ENCODE data around the gene RFNG. TPM values are rescaled to one million over a fixed set of nuclear protein-coding genes. Genes with fewer than 3 reads are reported as not detected.

The RFNG gene
- total RNA-seq, 2 donors from 2014 or later: 30.6 to 32.1 TPM

GRCh38 chr17:82047914-82048570, 3.6 kb downstream of the RFNG start:
- no peaks in the 10 kb centered on the region for H3K36me3 ChIP-seq
- TF ChIP-seq, protein P1, sequence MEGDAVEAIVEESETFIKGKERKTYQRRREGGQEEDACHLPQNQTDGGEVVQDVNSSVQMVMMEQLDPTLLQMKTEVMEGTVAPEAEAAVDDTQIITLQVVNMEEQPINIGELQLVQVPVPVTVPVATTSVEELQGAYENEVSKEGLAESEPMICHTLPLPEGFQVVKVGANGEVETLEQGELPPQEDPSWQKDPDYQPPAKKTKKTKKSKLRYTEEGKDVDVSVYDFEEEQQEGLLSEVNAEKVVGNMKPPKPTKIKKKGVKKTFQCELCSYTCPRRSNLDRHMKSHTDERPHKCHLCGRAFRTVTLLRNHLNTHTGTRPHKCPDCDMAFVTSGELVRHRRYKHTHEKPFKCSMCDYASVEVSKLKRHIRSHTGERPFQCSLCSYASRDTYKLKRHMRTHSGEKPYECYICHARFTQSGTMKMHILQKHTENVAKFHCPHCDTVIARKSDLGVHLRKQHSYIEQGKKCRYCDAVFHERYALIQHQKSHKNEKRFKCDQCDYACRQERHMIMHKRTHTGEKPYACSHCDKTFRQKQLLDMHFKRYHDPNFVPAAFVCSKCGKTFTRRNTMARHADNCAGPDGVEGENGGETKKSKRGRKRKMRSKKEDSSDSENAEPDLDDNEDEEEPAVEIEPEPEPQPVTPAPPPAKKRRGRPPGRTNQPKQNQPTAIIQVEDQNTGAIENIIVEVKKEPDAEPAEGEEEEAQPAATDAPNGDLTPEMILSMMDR (IDR thresholded peaks at IDR 0.05): no peak
- intact Hi-C loops (cut with DNase I): no loop called here
- no peak overlapping the region for H3K27ac ChIP-seq
- no peaks in the 10 kb centered on the region for H3K27me3 ChIP-seq
- H3K9ac ChIP-seq (ENCODE audit: low read depth in 2 of 2, low read length in 2 of 2): no peak overlapping the region
- peaks cover 14% of the 10 kb centered on the region for H3K4me1 ChIP-seq
- no peaks in the 10 kb centered on the region for H3K9me3 ChIP-seq
- DNase-seq: no peak
- H3K4me3 ChIP-seq: no peak overlapping the region

- H3K36me3 ChIP-seq: no peaks in the 10 kb centered on the region
- H3K4me1 ChIP-seq: peaks cover 7% of the 10 kb centered on the region
- no peak overlapping the region for H3K9ac ChIP-seq (ENCODE audit: low read depth in 2 of 2, low read length in 2 of 2)
- no peaks in the 10 kb centered on the region for H3K9me3 ChIP-seq
- no peak overlapping the region for H3K27ac ChIP-seq
- no peak overlapping the region for H3K4me3 ChIP-seq
- TF ChIP-seq, protein P1 (IDR thresholded peaks at IDR 0.05): no peak
- no peaks in the 10 kb centered on the region for H3K27me3 ChIP-seq
- DNase-seq: no peak
- intact Hi-C loops (cut with DNase I): no loop called here
Observed at GRCh38 chr17:82047379-82047778, 4.2 kb downstream of the RFNG start.

DNA sequence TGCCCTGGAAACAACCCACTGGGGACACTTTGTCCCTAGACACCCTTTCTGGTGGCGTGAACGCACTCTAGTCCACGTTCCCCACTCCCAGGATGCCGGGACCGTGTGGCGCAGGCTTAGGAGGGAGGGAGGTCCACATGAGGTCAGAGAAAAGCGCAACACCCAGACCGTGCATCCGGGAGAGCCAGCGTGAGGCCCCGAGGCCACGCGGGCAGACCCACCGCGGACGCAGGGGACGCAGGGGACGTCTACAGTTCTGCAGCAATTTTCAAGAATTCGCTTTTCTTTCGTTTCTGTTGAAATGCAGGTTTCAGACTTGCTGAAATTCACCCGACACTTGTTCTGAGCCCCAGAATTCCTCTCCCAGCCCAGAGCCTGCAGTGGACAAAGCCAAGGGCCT, 4.7 kb downstream of the RFNG start:
- intact Hi-C loops (cut with DNase I): no loop called here
- no peak for DNase-seq
- TF ChIP-seq, protein P1 (IDR thresholded peaks at IDR 0.05): no peak
- no peak overlapping the region for H3K4me3 ChIP-seq
- no peak overlapping the region for H3K9ac ChIP-seq (ENCODE audit: low read depth in 2 of 2, low read length in 2 of 2)
- no peaks in the 10 kb centered on the region for H3K36me3 ChIP-seq
- H3K27me3 ChIP-seq: no peaks in the 10 kb centered on the region
- peaks cover 6% of the 10 kb centered on the region for H3K4me1 ChIP-seq
- H3K27ac ChIP-seq: no peak overlapping the region
- H3K9me3 ChIP-seq: no peaks in the 10 kb centered on the region

DNA sequence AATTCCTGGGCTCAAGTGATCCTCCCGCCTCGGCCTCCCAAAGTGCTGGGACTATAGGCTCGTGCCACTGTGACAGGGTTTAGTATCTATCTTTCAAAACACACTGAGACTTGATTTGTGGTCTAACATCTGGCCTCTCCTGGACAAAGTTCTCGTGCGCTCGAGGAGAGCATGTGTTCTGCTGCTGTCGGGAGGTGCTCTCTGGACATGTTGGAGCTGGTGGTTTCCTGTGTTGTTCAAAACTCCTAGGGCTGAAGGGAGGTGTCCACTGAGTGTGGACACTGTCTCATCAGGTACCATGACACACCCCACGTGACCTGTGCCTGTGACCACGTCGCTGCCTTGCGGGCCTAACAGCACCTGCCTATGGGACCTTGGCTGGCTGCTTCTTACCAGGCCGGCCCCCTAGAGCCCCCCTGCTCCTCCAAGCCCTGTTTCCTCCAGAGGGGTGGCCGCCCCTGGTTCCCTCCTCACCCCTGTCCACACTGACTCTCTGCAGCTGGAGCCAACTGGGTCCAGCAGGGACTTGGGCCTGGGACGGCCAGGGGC, 5.6 kb downstream of the RFNG start:
- TF ChIP-seq, protein P1 (IDR thresholded peaks at IDR 0.05): no peak
- Histone ChIP-seq H3K9me3 (no peaks in the 10 kb centered on the region), H3K4me1 (peaks cover 6% of the 10 kb centered on the region), H3K27me3 (no peaks in the 10 kb centered on the region), H3K36me3 (no peaks in the 10 kb centered on the region), H3K27ac (no peak overlapping the region), H3K4me3 (no peak overlapping the region), H3K9ac (ENCODE audit: low read depth in 2 of 2, low read length in 2 of 2) (no peak overlapping the region)
- no peak for DNase-seq
- intact Hi-C loops (cut with DNase I): no loop called here

DNA sequence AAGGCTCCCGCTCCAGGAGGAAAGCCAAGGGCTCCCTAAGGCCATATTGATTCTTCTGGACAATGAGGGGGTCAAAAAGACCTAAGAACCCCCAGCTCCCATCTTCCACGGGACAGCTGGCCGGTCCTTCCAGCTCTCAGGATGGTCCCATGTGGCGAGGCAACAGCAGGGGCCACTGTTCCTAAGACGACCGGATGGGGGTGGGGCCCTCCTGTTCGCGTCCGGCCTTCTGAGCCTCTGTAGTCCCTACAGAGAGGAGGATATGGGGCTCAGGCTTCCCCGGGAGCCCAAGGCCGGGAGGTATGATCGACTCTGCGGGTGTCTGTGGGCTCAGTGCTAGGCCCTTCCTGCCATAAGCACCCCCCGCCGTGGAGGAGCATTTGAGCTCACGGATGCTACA, 8.1 kb downstream of the RFNG start:
- no peak overlapping the region for H3K9ac ChIP-seq (ENCODE audit: low read depth in 2 of 2, low read length in 2 of 2)
- H3K27me3 ChIP-seq: no peaks in the 10 kb centered on the region
- intact Hi-C loops (cut with DNase I): no loop called here
- TF ChIP-seq, protein P1 (IDR thresholded peaks at IDR 0.05): no peak
- no peak overlapping the region for H3K27ac ChIP-seq
- DNase-seq: no peak
- H3K36me3 ChIP-seq: no peaks in the 10 kb centered on the region
- no peaks in the 10 kb centered on the region for H3K9me3 ChIP-seq
- no peak overlapping the region for H3K4me3 ChIP-seq
- no peaks in the 10 kb centered on the region for H3K4me1 ChIP-seq

Data from colonic mucosa (tissue), 4 donors.